IPS DF 6.9 (cell line): ENCODE measurements around the gene STAM.

ENCODE experiments used
- DNase-seq: peaks from one replicate; pipeline ENCODE4 v3.0.0-alpha.2; 2013; ENCODE audit warnings: low read depth, low spot score
- H3K27ac ChIP-seq: one replicate; pipeline ENCODE4 v1.5.1; 2013; ENCODE audit warnings: low read length, control low read depth
- H3K27me3 ChIP-seq: 2 replicates; pipeline ENCODE4 v1.6.1; 2013; ENCODE audit warnings: mild to moderate bottlenecking, low read length; ENCODE audit not compliant: control insufficient read depth, insufficient read depth
- H3K36me3 ChIP-seq: 2 replicates; pipeline ENCODE4 v1.6.1; 2013; ENCODE audit warnings: low read length; ENCODE audit not compliant: control insufficient read depth, insufficient read depth
- H3K4me1 ChIP-seq: 2 replicates; pipeline ENCODE4 v1.6.1; 2013; ENCODE audit warnings: low read length; ENCODE audit not compliant: control insufficient read depth, insufficient read depth
- H3K4me3 ChIP-seq: 2 replicates; pipeline ENCODE4 v1.5.1; 2013; ENCODE audit warnings: mild to moderate bottlenecking, low read length
- H3K9me3 ChIP-seq: 2 replicates; pipeline ENCODE4 v1.6.1; 2013; ENCODE audit warnings: low read length, inconsistent platforms; ENCODE audit not compliant: control insufficient read depth, insufficient read depth
- whole genome bisulfite sequencing: extraction: QIAGEN DNeasy Blood & Tissue Kit; methylation state at CpG from one replicate; pipeline ENCODE4 v1.1.7; 2013; ENCODE audit warnings: mixed read lengths, missing lambda C conversion rate; ENCODE audit not compliant: insufficient read length, insufficient coverage; 5-methylcytosine and 5-hydroxymethylcytosine counted together

STAM gene

GRCh38 chr10:17673471-17674061, 29.6 kb downstream of the STAM start:
- no peak for DNase-seq
- no peak overlapping the region for H3K27ac ChIP-seq
- WGBS, result no CpG with 5 or more reads among the region's 5 CpGs
- H3K9me3 ChIP-seq, result no peaks in the 10 kb centered on the region
- no peaks in the 10 kb centered on the region for H3K36me3 ChIP-seq
- H3K4me3 ChIP-seq, result no peak overlapping the region
- no peaks in the 10 kb centered on the region for H3K27me3 ChIP-seq
- peaks cover 7% of the 10 kb centered on the region; the same call in 1 of the 2 replicates for H3K4me1 ChIP-seq

- H3K9me3 ChIP-seq, result no peaks in the 10 kb centered on the region
- no peak for DNase-seq
- H3K36me3 ChIP-seq, result no peaks in the 10 kb centered on the region
- H3K4me1 ChIP-seq, result peaks cover 7% of the 10 kb centered on the region; the same call in 1 of the 2 replicates
- no peak overlapping the region for H3K4me3 ChIP-seq
- H3K27ac ChIP-seq, result no peak overlapping the region
- no peaks in the 10 kb centered on the region for H3K27me3 ChIP-seq
These were observed 30.6 kb downstream of the STAM start for GRCh38 chr10:17674566-17674965.

GRCh38 chr10:17675638-17676037, 31.7 kb downstream of the STAM start:
- WGBS, result no CpG with 5 or more reads among the region's 4 CpGs
- no peaks in the 10 kb centered on the region for H3K27me3 ChIP-seq
- no peak for DNase-seq
- no peaks in the 10 kb centered on the region for H3K36me3 ChIP-seq
- H3K27ac ChIP-seq, result no peak overlapping the region
- H3K9me3 ChIP-seq, result no peaks in the 10 kb centered on the region
- no peak overlapping the region for H3K4me3 ChIP-seq
- H3K4me1 ChIP-seq, result peaks cover 7% of the 10 kb centered on the region; the same call in 1 of the 2 replicates

GRCh38 chr10:17676919-17677318, 33.0 kb downstream of the STAM start:
- Histone ChIP-seq H3K4me3 (no peak overlapping the region), H3K4me1 (peaks cover 7% of the 10 kb centered on the region; the same call in 1 of the 2 replicates), H3K27me3 (no peaks in the 10 kb centered on the region), H3K9me3 (no peaks in the 10 kb centered on the region), H3K36me3 (no peaks in the 10 kb centered on the region), H3K27ac (no peak overlapping the region)
- no peak for DNase-seq
- no CpG with 5 or more reads among the region's 1 CpG for WGBS

- H3K27ac ChIP-seq, result no peak overlapping the region
- no peaks in the 10 kb centered on the region for H3K36me3 ChIP-seq
- WGBS, result no CpG with 5 or more reads among the region's 2 CpGs
- H3K4me1 ChIP-seq, result no peaks in the 10 kb centered on the region
- H3K9me3 ChIP-seq, result no peaks in the 10 kb centered on the region
- DNase-seq, result no peak
- no peaks in the 10 kb centered on the region for H3K27me3 ChIP-seq
- H3K4me3 ChIP-seq, result no peak overlapping the region
These were observed 38.4 kb downstream of the STAM start for GRCh38 chr10:17682236-17682946.

GRCh38 chr10:17683541-17683940, 39.6 kb downstream of the STAM start:
- no peaks in the 10 kb centered on the region for H3K27me3 ChIP-seq
- no peak overlapping the region for H3K27ac ChIP-seq
- H3K9me3 ChIP-seq, result no peaks in the 10 kb centered on the region
- no peaks in the 10 kb centered on the region for H3K36me3 ChIP-seq
- no peak for DNase-seq
- no peaks in the 10 kb centered on the region for H3K4me1 ChIP-seq
- H3K4me3 ChIP-seq, result no peak overlapping the region

GRCh38 chr10:17684537-17684936, 40.6 kb downstream of the STAM start:
- WGBS, result no CpG with 5 or more reads among the region's 6 CpGs
- no peaks in the 10 kb centered on the region for H3K36me3 ChIP-seq
- H3K27me3 ChIP-seq, result no peaks in the 10 kb centered on the region
- DNase-seq, result no peak
- H3K9me3 ChIP-seq, result no peaks in the 10 kb centered on the region
- H3K27ac ChIP-seq, result no peak overlapping the region
- H3K4me1 ChIP-seq, result no peaks in the 10 kb centered on the region
- no peak overlapping the region for H3K4me3 ChIP-seq

GRCh38 chr10:17685233-17685840, 41.4 kb downstream of the STAM start:
- H3K9me3 ChIP-seq, result no peaks in the 10 kb centered on the region
- H3K36me3 ChIP-seq, result no peaks in the 10 kb centered on the region
- H3K27me3 ChIP-seq, result no peaks in the 10 kb centered on the region
- no peak overlapping the region for H3K27ac ChIP-seq
- no peak for DNase-seq
- no peaks in the 10 kb centered on the region for H3K4me1 ChIP-seq
- no peak overlapping the region for H3K4me3 ChIP-seq
- WGBS, result no CpG with 5 or more reads among the region's 3 CpGs

GRCh38 chr10:17687117-17687831, 43.3 kb downstream of the STAM start:
- Histone ChIP-seq H3K27ac (no peak overlapping the region), H3K36me3 (no peaks in the 10 kb centered on the region), H3K4me3 (no peak overlapping the region), H3K27me3 (no peaks in the 10 kb centered on the region), H3K9me3 (no peaks in the 10 kb centered on the region), H3K4me1 (no peaks in the 10 kb centered on the region)
- WGBS, result no CpG with 5 or more reads among the region's 15 CpGs
- DNase-seq, result no peak

- H3K27ac ChIP-seq, result no peak overlapping the region
- H3K4me1 ChIP-seq, result no peaks in the 10 kb centered on the region
- no peaks in the 10 kb centered on the region for H3K36me3 ChIP-seq
- DNase-seq, result no peak
- no peak overlapping the region for H3K4me3 ChIP-seq
- H3K9me3 ChIP-seq, result no peaks in the 10 kb centered on the region
- no peaks in the 10 kb centered on the region for H3K27me3 ChIP-seq
These were observed 45.2 kb downstream of the STAM start for GRCh38 chr10:17689137-17689536.
